ENCODE data around the gene GLRA1.

Gene GLRA1

DNA sequence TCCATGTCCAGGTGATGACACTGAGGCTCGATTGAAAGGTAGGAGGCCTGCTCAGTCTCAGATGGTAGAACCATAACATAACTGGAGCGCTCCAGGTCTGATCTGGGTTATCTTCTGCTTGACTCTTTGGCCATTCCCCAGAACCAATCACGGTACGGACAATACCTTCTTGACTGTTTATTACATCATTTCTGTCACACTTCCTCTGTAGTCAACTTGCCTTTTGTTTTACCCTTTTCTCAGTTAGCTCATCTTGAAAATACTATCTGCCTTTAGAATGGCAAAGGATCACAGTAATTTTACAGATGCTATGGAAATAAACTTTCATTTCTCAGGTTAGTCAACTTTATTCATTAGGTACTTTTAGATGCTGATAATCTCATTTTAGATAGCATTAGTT is 22.4 kb downstream of the GLRA1 start:
- Histone ChIP-seq H4K91ac (ENCODE audit: low read depth, low read length) (no peak overlapping the region), H3K18ac (ENCODE audit: low read length) (no peak overlapping the region), H3K9ac (ENCODE audit: low read length) (no peak overlapping the region), H3K4me2 (ENCODE audit: low read length) (no peak overlapping the region), H3K4me3 (ENCODE audit: low read depth, low read length) (no peak overlapping the region), H3K23ac (ENCODE audit: low read length) (no peak overlapping the region), H2AFZ (ENCODE audit: insufficient read depth, low read length, poor library complexity) (no peak overlapping the region), H3K4me1 (ENCODE audit: control insufficient read depth in 1 of 2, insufficient read depth in 2 of 2, low read length in 2 of 2) (no peaks in the 10 kb centered on the region), H3K79me2 (ENCODE audit: control insufficient read depth, insufficient read depth, low read length, poor library complexity) (no peaks in the 10 kb centered on the region), H3K27ac (ENCODE audit: low read depth, low read length) (no peak overlapping the region), H3K9me3 (ENCODE audit: insufficient read depth, low read depth, low read length) (no peaks in the 10 kb centered on the region), H2BK12ac (ENCODE audit: low read length) (no peak overlapping the region), H2BK120ac (ENCODE audit: insufficient read depth, low read length, poor library complexity) (no peak overlapping the region), H4K8ac (ENCODE audit: low read depth, low read length) (no peak overlapping the region), H3K79me1 (ENCODE audit: low read length) (no peaks in the 10 kb centered on the region), H2AK5ac (ENCODE audit: low read length) (no peak overlapping the region), H3K36me3 (ENCODE audit: control insufficient read depth in 1 of 2, insufficient read depth in 2 of 2, low read length in 2 of 2) (no peaks in the 10 kb centered on the region), H3K4ac (ENCODE audit: low read depth, low read length) (no peak overlapping the region), H3K14ac (ENCODE audit: low read length) (no peak overlapping the region), H2BK5ac (ENCODE audit: low read depth, low read length, poor library complexity) (no peak overlapping the region), H4K12ac (ENCODE audit: low read depth, low read length) (no peak overlapping the region), H3K27me3 (ENCODE audit: insufficient read depth, low read length) (no peaks in the 10 kb centered on the region)
- no CpG with 5 or more reads among the region's 4 CpGs for WGBS (ENCODE audit: extremely low coverage, insufficient coverage, insufficient read length)
- no peak for DNase-seq

DNA sequence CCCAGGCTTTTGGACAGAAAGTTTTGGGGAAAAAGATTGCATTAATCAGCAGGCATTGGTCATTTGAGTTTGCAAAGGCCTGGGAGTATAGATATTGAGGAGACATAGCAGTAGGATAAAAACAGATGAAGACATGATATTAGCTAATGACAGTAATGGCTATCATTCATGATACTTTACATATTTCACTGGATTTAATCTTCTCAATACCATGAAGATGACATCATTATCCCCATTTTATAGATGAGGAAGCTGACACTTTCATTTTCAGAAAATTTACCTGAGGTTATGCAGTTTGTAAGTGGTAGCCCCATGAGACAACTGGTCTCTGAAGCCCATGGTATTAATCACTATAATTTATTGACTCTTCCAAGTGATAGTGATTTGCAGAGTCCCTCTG is 23.0 kb downstream of the GLRA1 start:
- Histone ChIP-seq H3K36me3 (ENCODE audit: control insufficient read depth in 1 of 2, insufficient read depth in 2 of 2, low read length in 2 of 2) (no peaks in the 10 kb centered on the region), H3K79me1 (ENCODE audit: low read length) (no peaks in the 10 kb centered on the region), H3K79me2 (ENCODE audit: control insufficient read depth, insufficient read depth, low read length, poor library complexity) (no peaks in the 10 kb centered on the region), H3K9ac (ENCODE audit: low read length) (no peak overlapping the region), H4K12ac (ENCODE audit: low read depth, low read length) (no peak overlapping the region), H3K4ac (ENCODE audit: low read depth, low read length) (no peak overlapping the region), H3K9me3 (ENCODE audit: insufficient read depth, low read depth, low read length) (no peaks in the 10 kb centered on the region), H3K4me1 (ENCODE audit: control insufficient read depth in 1 of 2, insufficient read depth in 2 of 2, low read length in 2 of 2) (no peaks in the 10 kb centered on the region), H3K23ac (ENCODE audit: low read length) (no peak overlapping the region), H2BK12ac (ENCODE audit: low read length) (no peak overlapping the region), H3K27me3 (ENCODE audit: insufficient read depth, low read length) (no peaks in the 10 kb centered on the region), H3K14ac (ENCODE audit: low read length) (no peak overlapping the region), H4K8ac (ENCODE audit: low read depth, low read length) (no peak overlapping the region), H2BK5ac (ENCODE audit: low read depth, low read length, poor library complexity) (no peak overlapping the region), H3K4me3 (ENCODE audit: low read depth, low read length) (no peak overlapping the region), H3K27ac (ENCODE audit: low read depth, low read length) (no peak overlapping the region), H4K91ac (ENCODE audit: low read depth, low read length) (no peak overlapping the region), H2AK5ac (ENCODE audit: low read length) (no peak overlapping the region), H3K18ac (ENCODE audit: low read length) (no peak overlapping the region), H3K4me2 (ENCODE audit: low read length) (no peak overlapping the region), H2AFZ (ENCODE audit: insufficient read depth, low read length, poor library complexity) (no peak overlapping the region), H2BK120ac (ENCODE audit: insufficient read depth, low read length, poor library complexity) (no peak overlapping the region)
- no peak for DNase-seq

DNA sequence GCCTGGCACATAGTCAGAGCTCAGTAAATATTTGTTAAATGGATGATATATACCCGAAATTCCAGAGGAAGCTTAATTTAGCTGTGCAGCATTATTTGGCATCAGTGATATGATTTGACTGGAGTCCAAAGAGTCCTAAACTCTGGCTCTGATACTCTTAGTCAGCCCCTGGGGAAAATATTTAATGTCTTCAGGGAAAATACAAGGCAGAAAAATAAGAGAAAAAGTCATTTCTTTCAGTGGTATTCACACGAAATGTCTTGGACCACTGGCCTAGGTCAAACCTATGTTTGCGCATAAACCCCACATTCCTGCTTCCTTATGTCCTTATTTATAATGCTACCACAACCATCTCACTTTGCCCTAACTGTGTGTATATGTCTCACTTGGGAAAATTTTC is 23.8 kb downstream of the GLRA1 start:
- no peak overlapping the region for H2AK5ac ChIP-seq (ENCODE audit: low read length)
- no peak overlapping the region for H4K8ac ChIP-seq (ENCODE audit: low read depth, low read length)
- no peaks in the 10 kb centered on the region for H3K79me2 ChIP-seq (ENCODE audit: control insufficient read depth, insufficient read depth, low read length, poor library complexity)
- DNase-seq = no peak
- no peak overlapping the region for H4K12ac ChIP-seq (ENCODE audit: low read depth, low read length)
- no peak overlapping the region for H2BK12ac ChIP-seq (ENCODE audit: low read length)
- no peak overlapping the region for H3K27ac ChIP-seq (ENCODE audit: low read depth, low read length)
- no peak overlapping the region for H3K9ac ChIP-seq (ENCODE audit: low read length)
- no peak overlapping the region for H3K4ac ChIP-seq (ENCODE audit: low read depth, low read length)
- H3K23ac ChIP-seq (ENCODE audit: low read length) = no peak overlapping the region
- no peak overlapping the region for H2BK5ac ChIP-seq (ENCODE audit: low read depth, low read length, poor library complexity)
- no peak overlapping the region for H3K14ac ChIP-seq (ENCODE audit: low read length)
- H2AFZ ChIP-seq (ENCODE audit: insufficient read depth, low read length, poor library complexity) = no peak overlapping the region
- H3K9me3 ChIP-seq (ENCODE audit: insufficient read depth, low read depth, low read length) = no peaks in the 10 kb centered on the region
- no peak overlapping the region for H2BK120ac ChIP-seq (ENCODE audit: insufficient read depth, low read length, poor library complexity)
- no peak overlapping the region for H3K18ac ChIP-seq (ENCODE audit: low read length)
- H3K4me2 ChIP-seq (ENCODE audit: low read length) = no peak overlapping the region
- no peak overlapping the region for H4K91ac ChIP-seq (ENCODE audit: low read depth, low read length)
- H3K79me1 ChIP-seq (ENCODE audit: low read length) = no peaks in the 10 kb centered on the region
- H3K4me1 ChIP-seq (ENCODE audit: control insufficient read depth in 1 of 2, insufficient read depth in 2 of 2, low read length in 2 of 2) = no peaks in the 10 kb centered on the region
- H3K27me3 ChIP-seq (ENCODE audit: insufficient read depth, low read length) = no peaks in the 10 kb centered on the region
- no peak overlapping the region for H3K4me3 ChIP-seq (ENCODE audit: low read depth, low read length)
- no peaks in the 10 kb centered on the region for H3K36me3 ChIP-seq (ENCODE audit: control insufficient read depth in 1 of 2, insufficient read depth in 2 of 2, low read length in 2 of 2)
- WGBS (ENCODE audit: extremely low coverage, insufficient coverage, insufficient read length) = no CpG with 5 or more reads among the region's 3 CpGs

DNA sequence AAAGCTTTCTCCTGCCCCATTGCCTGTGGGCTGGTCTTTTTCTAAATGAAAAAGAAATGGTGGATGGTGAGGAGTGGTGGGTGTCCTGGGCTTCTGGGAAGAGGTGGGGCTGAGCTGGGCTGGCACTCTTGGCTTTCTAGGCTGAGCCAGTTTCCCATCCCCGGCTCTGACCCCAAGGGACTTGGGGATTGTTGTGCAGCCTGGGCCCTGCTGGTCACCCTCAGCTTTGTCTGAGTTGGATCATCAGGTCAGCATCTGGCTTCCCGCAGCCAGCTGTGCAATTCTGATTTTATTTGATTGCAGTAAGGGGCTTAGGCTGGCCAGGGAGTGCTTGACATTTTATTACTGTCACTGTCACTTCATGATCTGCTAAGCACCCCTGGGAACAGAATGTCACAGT is 25.3 kb downstream of the GLRA1 start:
- H3K79me2 ChIP-seq (ENCODE audit: control insufficient read depth, insufficient read depth, low read length, poor library complexity) = no peaks in the 10 kb centered on the region
- no peak overlapping the region for H4K91ac ChIP-seq (ENCODE audit: low read depth, low read length)
- no CpG with 5 or more reads among the region's 2 CpGs for WGBS (ENCODE audit: extremely low coverage, insufficient coverage, insufficient read length)
- H3K14ac ChIP-seq (ENCODE audit: low read length) = no peak overlapping the region
- H3K9me3 ChIP-seq (ENCODE audit: insufficient read depth, low read depth, low read length) = no peaks in the 10 kb centered on the region
- no peak overlapping the region for H3K9ac ChIP-seq (ENCODE audit: low read length)
- DNase-seq = no peak
- H2BK5ac ChIP-seq (ENCODE audit: low read depth, low read length, poor library complexity) = no peak overlapping the region
- no peak overlapping the region for H2AFZ ChIP-seq (ENCODE audit: insufficient read depth, low read length, poor library complexity)
- H3K27ac ChIP-seq (ENCODE audit: low read depth, low read length) = no peak overlapping the region
- no peak overlapping the region for H2BK12ac ChIP-seq (ENCODE audit: low read length)
- H3K4ac ChIP-seq (ENCODE audit: low read depth, low read length) = no peak overlapping the region
- no peak overlapping the region for H4K12ac ChIP-seq (ENCODE audit: low read depth, low read length)
- no peaks in the 10 kb centered on the region for H3K27me3 ChIP-seq (ENCODE audit: insufficient read depth, low read length)
- H3K18ac ChIP-seq (ENCODE audit: low read length) = no peak overlapping the region
- no peak overlapping the region for H3K23ac ChIP-seq (ENCODE audit: low read length)
- no peak overlapping the region for H3K4me2 ChIP-seq (ENCODE audit: low read length)
- no peaks in the 10 kb centered on the region for H3K36me3 ChIP-seq (ENCODE audit: control insufficient read depth in 1 of 2, insufficient read depth in 2 of 2, low read length in 2 of 2)
- H4K8ac ChIP-seq (ENCODE audit: low read depth, low read length) = no peak overlapping the region
- H3K79me1 ChIP-seq (ENCODE audit: low read length) = no peaks in the 10 kb centered on the region
- no peak overlapping the region for H3K4me3 ChIP-seq (ENCODE audit: low read depth, low read length)
- H2AK5ac ChIP-seq (ENCODE audit: low read length) = no peak overlapping the region
- no peaks in the 10 kb centered on the region for H3K4me1 ChIP-seq (ENCODE audit: control insufficient read depth in 1 of 2, insufficient read depth in 2 of 2, low read length in 2 of 2)
- H2BK120ac ChIP-seq (ENCODE audit: insufficient read depth, low read length, poor library complexity) = no peak overlapping the region

DNA sequence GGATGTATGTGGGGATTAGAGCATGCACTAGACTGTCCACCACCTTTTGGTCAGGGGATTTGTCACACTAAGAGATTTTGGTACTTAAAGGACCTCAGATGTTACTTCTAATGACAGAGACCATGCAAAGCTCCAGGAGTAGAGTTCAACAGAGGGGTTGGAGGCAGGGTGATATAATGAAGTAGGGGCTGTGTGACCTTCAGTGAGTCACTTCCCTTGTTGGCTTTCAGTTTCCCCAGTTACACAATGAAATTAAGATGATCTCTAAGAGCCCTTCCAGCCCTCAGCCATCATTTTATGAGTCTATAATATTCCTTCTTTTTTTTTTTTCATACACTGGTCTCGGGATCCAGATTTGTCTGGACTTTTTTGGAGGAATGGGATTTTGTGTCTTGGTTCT is 26.8 kb downstream of the GLRA1 start:
- no peak overlapping the region for H3K9ac ChIP-seq (ENCODE audit: low read length)
- no peak overlapping the region for H4K91ac ChIP-seq (ENCODE audit: low read depth, low read length)
- no peaks in the 10 kb centered on the region for H3K27me3 ChIP-seq (ENCODE audit: insufficient read depth, low read length)
- no peak overlapping the region for H3K23ac ChIP-seq (ENCODE audit: low read length)
- no peaks in the 10 kb centered on the region for H3K9me3 ChIP-seq (ENCODE audit: insufficient read depth, low read depth, low read length)
- H3K4me2 ChIP-seq (ENCODE audit: low read length) = no peak overlapping the region
- H4K8ac ChIP-seq (ENCODE audit: low read depth, low read length) = no peak overlapping the region
- H3K79me1 ChIP-seq (ENCODE audit: low read length) = no peaks in the 10 kb centered on the region
- H2BK12ac ChIP-seq (ENCODE audit: low read length) = no peak overlapping the region
- no peaks in the 10 kb centered on the region for H3K79me2 ChIP-seq (ENCODE audit: control insufficient read depth, insufficient read depth, low read length, poor library complexity)
- WGBS (ENCODE audit: extremely low coverage, insufficient coverage, insufficient read length) = no CpG with 5 or more reads among the region's 1 CpG
- H3K4ac ChIP-seq (ENCODE audit: low read depth, low read length) = no peak overlapping the region
- no peaks in the 10 kb centered on the region for H3K36me3 ChIP-seq (ENCODE audit: control insufficient read depth in 1 of 2, insufficient read depth in 2 of 2, low read length in 2 of 2)
- no peak overlapping the region for H2BK120ac ChIP-seq (ENCODE audit: insufficient read depth, low read length, poor library complexity)
- H3K27ac ChIP-seq (ENCODE audit: low read depth, low read length) = no peak overlapping the region
- H2AK5ac ChIP-seq (ENCODE audit: low read length) = no peak overlapping the region
- H3K4me1 ChIP-seq (ENCODE audit: control insufficient read depth in 1 of 2, insufficient read depth in 2 of 2, low read length in 2 of 2) = no peaks in the 10 kb centered on the region
- H4K12ac ChIP-seq (ENCODE audit: low read depth, low read length) = no peak overlapping the region
- no peak overlapping the region for H3K4me3 ChIP-seq (ENCODE audit: low read depth, low read length)
- no peak overlapping the region for H2AFZ ChIP-seq (ENCODE audit: insufficient read depth, low read length, poor library complexity)
- no peak overlapping the region for H2BK5ac ChIP-seq (ENCODE audit: low read depth, low read length, poor library complexity)
- DNase-seq = no peak
- H3K14ac ChIP-seq (ENCODE audit: low read length) = no peak overlapping the region
- H3K18ac ChIP-seq (ENCODE audit: low read length) = no peak overlapping the region

All from trophoblast cell (in vitro differentiated cells and primary cell).